Astrocyte of the cerebellum (primary cell): ENCODE results near the gene PRKCA.

Source experiments
- DNase-seq: peaks from one replicate; pipeline ENCODE4 v3.0.0-alpha.2; 2011; ENCODE audit warnings: low read depth
- H3K4me3 ChIP-seq: 2 replicates; pipeline ENCODE4 v1.5.1; 2011; ENCODE audit warnings: mild to moderate bottlenecking, low read depth, low read length, moderate library complexity
- in situ Hi-C: cut with HindIII; loops from 2 replicates; pipeline ENCODE4 v1.10.0; 2017; ENCODE audit warnings: low sequenced_read_pairs
- TF ChIP-seq, protein P1 (sequence below): IDR thresholded peaks from 2 replicates; pipeline ENCODE4 v1.5.1; 2012; ENCODE audit warnings: low read length, low read depth, moderate library complexity, mild to moderate bottlenecking; ENCODE audit errors: missing control alignments

Gene PRKCA

DNA sequence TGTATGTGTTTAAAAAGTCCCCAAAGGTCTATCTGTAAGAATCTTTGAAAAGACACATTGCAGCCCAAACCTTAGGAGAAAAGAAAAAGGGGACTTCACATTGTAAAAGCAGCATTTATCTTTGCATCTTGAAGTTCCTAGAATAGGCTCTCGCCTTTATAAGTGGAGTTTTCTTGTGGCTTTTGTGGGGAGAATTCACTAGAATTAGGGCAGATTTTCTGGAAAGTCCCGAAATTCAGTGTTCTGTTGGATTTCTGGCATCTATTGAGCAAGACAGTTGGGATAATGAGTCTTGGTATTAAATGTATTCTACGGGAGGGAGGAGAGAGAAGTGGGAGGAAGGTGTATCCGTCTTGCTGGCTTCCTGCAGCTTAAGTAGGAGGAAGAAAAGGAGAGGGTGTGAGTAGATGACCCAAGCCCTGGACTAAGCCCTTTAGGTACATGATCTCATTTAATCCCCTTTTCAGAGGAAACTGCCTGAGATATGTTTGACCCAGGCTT lies 62.6 kb downstream of the PRKCA start:
- TF ChIP-seq, protein P1, sequence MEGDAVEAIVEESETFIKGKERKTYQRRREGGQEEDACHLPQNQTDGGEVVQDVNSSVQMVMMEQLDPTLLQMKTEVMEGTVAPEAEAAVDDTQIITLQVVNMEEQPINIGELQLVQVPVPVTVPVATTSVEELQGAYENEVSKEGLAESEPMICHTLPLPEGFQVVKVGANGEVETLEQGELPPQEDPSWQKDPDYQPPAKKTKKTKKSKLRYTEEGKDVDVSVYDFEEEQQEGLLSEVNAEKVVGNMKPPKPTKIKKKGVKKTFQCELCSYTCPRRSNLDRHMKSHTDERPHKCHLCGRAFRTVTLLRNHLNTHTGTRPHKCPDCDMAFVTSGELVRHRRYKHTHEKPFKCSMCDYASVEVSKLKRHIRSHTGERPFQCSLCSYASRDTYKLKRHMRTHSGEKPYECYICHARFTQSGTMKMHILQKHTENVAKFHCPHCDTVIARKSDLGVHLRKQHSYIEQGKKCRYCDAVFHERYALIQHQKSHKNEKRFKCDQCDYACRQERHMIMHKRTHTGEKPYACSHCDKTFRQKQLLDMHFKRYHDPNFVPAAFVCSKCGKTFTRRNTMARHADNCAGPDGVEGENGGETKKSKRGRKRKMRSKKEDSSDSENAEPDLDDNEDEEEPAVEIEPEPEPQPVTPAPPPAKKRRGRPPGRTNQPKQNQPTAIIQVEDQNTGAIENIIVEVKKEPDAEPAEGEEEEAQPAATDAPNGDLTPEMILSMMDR, result no peak
- H3K4me3 ChIP-seq, result no peak overlapping the region
- DNase-seq, result no peak
- in situ Hi-C loops, result no loop called here

DNA sequence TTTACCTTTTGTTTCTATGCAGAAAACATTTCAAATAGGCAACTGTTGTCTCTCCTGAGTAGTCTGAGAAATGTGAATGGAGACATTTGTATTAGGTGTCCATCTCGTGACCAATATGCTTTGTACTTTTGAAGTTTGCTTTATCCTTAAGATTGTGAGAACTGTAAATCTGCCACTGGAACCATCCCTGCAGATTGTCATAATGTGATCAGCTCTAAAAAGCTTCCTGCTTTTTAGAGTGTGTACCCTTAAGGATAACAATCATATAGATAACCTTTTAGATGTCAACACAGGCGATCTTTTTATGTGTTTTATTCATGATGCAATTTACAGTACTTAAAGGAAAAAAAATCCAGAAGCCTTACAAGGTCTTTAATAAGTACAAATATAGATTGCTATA lies 63.5 kb downstream of the PRKCA start:
- TF ChIP-seq, protein P1, result no peak
- in situ Hi-C loops, result no loop called here
- no peak overlapping the region for H3K4me3 ChIP-seq
- no peak for DNase-seq

DNA sequence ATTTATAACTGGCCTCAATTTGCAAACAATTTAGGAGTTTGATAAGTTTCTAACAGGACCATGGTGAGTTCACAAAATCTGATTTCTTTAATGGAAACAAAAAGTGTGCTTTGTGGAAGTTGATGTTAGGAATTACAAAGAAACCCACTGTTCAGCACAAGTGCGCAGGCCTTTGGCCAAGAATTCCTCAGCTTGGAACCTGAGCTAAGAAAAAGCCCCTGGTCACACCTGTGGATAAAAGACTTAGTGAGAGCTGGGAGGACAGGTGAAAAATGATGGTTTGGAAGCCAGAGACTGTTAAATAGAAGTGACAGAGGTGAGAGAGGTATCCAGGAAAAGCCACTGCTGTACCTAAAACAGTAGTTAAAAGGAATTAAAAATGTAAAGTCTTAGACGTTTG lies 64.7 kb downstream of the PRKCA start:
- DNase-seq, result no peak
- no peak overlapping the region for H3K4me3 ChIP-seq
- TF ChIP-seq, protein P1, result no peak
- in situ Hi-C loops, result no loop called here

DNA sequence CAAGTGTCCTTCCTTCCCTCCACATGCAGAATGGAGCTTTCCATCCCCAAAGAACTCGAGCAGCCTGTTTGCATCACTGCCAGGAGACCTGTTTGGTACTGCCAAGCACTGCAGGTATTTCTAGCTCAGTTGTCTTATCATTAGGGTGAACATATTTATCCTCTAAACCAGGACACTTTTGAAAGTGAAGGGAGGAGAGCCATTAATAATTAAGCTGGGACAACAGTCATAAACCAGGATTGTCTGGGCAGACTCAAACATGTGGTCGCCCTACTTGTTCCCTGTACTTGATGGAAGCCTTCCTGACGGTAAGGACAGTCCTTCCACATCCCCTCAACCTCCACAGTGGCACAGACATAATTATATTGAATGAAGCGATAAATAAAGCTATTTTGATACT lies 67.4 kb downstream of the PRKCA start:
- no peak for DNase-seq
- in situ Hi-C loops, result no loop called here
- TF ChIP-seq, protein P1, result no peak
- H3K4me3 ChIP-seq, result no peak overlapping the region

DNA sequence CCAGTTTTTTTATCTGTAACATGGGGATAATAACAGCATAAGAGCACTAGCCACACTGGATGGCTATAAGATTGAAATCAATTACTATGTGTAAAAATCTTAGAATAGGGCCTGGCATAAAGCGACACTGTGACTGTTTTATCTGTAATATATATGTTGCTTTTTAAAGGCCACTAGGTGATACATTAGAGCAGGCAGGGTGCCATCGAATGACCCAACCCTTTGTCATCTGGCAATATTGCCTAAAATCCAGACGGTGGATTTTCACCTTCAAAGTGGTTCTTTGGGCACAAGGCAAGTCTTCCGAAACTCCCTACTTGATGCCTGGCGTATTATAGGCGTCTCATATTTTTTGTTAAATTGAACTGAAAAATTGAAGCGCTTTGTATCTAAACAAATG lies 69.1 kb downstream of the PRKCA start:
- TF ChIP-seq, protein P1, result no peak
- in situ Hi-C loops, result no loop called here
- no peak for DNase-seq
- H3K4me3 ChIP-seq, result no peak overlapping the region

DNA sequence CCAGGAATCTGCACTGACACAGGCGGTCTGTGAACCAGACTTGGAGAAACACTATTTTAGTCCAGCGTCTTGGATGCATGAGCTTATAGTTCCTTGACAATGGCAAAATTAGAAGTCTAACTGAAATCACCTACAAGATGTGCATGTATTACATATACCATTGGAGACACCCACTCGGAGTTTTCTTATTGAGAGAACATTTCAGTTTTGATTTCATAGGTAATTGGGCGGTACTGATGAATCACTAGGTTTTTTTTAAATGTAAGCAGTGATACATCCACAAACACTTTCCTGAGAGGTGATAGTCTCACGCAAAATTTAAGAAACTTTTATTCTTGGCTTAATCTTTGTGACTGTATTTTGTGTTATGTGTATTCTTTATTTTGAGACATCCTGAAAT lies 69.8 kb downstream of the PRKCA start:
- no peak for DNase-seq
- no peak overlapping the region for H3K4me3 ChIP-seq
- in situ Hi-C loops, result no loop called here
- TF ChIP-seq, protein P1, result no peak

DNA sequence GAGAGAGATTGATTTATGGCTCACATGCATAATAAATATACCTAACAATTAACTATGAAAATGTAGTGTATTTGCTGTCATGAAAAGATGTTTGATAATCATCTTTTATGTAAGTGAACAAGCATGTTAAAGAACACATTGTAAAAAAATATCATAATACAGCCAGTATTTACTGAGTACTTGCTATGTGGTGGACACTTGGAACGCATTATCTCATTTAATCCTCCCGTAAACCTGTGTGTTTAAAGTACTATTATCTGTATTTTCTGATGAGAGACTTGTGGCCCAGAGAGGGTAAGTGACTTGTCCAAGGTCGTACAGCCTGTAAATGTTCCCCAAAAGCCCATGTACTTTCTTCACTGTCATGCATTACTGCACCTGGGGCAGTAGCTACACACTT lies 70.7 kb downstream of the PRKCA start:
- in situ Hi-C loops, result no loop called here
- DNase-seq, result no peak
- TF ChIP-seq, protein P1, result no peak
- no peak overlapping the region for H3K4me3 ChIP-seq
